Kasumi-1 (cell line): ENCODE data around the gene SCN8A.

Experiments used
- DNase-seq, 2 experiments: peaks; one replicate each; lab custom pipeline; 2025; lab: John Stamatoyannopoulos, UW

SCN8A gene

DNA sequence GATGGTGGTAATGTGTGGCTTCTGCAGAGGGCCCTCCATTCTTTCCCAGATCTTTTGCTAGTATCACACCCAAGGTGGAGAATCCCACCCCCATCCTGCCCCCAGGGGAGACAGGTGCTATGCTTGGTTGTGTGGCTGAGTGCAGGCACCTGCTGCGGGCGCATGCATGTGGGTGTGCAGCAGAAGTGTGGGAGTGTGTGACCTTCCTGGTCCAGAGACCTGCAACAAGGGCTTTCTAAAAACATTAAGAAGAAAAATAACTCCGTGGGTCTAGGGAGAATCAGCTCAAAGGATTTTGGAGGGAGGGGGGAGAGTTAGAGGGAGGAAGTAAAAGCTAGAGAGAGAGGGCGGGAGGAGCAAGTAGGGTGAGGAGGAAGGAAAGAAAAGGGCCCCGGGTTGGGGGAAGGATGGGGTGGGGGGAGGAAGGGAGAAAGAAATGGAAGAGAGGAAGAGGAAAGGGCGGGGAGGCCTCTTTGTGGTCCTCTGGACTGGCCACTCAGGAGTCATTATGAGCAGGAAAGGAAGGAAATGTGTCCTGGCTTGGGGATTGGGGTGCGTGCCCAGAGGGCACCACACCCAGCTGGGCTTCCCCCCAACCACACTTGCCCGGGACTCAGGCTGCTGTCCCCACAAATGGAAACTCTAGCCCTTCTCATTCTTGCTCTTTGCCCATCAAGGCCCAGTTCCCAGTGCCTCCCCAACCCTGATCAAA, 260.5 kb downstream of the SCN8A start:
- no peak for DNase-seq

DNA sequence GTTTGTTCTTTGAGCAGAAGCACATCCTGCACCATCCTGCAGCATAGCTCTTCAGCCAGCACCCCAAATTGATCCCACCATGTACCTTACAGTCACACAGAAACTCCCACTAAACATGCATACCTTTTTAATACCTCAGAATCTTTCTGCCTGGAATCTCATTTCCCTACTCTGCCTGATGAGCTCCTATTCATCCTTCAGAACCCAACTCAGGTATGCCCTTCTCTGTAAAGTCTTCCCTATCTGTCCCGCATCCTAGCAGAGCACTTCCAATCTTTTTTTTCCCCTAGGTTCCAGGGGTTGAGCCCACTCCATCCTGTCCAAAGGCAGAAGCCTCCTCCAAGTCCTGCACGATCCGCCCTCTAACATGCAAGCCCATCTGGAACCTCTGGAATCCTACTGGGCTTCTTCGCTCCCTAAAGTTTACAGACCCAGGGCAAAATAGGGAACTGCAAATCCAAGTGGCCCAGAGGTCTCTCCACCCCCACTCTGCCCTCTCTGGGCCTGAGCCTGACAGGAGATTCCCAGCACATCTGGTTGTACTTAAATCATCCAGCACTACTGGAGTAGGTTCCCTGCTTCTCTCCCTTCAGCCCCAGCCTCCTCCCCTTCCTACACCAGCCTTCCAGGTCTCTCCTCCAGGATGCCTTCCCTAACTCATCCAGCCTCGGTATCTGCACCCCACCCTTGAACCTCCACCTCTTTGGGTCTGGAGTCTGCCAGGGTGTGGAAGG, 261.5 kb downstream of the SCN8A start:
- DNase-seq = no peak

DNA sequence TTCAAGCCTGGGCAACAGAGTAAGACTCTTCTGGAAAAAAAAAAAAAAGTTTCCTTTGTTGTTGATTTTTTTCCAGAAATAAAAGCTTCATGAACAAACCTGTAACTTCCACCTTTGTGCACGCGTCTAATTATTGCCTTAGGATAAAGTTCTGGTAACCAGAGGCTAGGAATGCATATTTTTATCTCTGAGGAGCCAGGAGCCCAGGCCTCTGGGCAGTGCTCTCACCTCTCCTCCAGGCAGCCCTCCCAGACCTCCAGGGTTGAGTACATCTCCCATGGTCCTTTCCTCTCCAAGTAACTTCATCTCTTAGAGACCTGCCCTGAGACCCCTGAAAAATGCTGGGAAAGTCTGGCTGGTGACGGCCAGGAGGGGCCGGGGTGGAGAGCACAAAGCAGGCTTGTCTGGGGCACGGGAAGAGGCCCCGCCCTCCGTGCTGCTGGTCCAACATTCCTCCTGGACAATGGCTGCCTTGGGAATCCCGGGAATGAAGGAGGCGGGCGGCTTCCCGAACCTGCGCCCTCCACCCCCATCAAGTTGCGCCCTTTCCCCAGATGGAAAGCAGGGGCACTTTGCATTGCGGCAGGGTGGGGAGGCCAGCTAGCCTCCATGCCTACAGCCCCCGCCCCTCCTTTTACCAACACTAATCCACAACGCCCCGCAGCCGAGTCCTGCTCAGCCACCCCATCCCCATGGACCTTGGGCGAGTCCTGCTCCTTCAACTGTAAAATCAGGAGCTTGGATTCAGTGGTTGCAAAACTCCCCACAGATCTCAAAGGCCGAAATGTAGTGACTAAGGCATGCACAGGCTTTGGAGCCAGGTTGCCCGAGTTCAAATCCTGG, 264.8 kb downstream of the SCN8A start:
- DNase-seq = no peak

DNA sequence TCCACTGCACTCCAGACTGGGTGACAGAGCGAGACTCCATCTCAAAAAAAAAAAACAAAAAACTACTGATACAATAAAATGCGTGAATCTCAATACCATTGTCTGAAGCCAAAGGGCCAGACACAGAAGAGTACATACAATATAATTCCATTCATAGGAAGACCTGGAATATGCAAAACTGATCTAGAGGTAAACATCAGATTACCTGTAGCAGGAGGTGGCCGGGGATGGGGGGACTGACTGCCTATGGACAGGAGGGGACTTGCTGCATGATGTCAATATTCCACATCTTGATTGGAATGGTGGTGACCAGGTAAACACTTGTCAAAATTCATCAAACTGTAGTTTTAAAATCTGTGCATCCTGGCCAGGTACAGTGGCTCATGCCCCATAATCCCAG, 270.0 kb downstream of the SCN8A start:
- no peak for DNase-seq
